CD14-positive monocyte (primary cell): ENCODE data around the gene ZNF831. TPM values are rescaled to one million over a fixed set of nuclear protein-coding genes. Genes with fewer than 3 reads are reported as not detected.

Experiments
- DNase-seq, 3 donors: peaks; one replicate each; pipeline ENCODE4 v3.0.0-alpha.2; 2011 to 2022
- H2AFZ ChIP-seq: 2 replicates; pipeline ENCODE4 v1.6.0; 2012; ENCODE audit warnings: mild to moderate bottlenecking, low read depth, low read length, inconsistent platforms; ENCODE audit not compliant: insufficient read depth, poor library complexity, severe bottlenecking
- H3K27ac ChIP-seq, 2 donors: 1 replicate in 1 of 2; 2 replicates in 1 of 2; pipeline ENCODE4 v1.5.1; 2012 to 2013; ENCODE audit warnings: low read length in 2 of 2, control low read depth in 1 of 2, inconsistent platforms in 1 of 2, low read depth in 1 of 2, mild to moderate bottlenecking in 1 of 2
- H3K27me3 ChIP-seq, 2 donors: one replicate each; pipeline versions ENCODE4 v1.6.0 to v1.6.1; 2011 to 2013; ENCODE audit warnings: low read length in 2 of 2; ENCODE audit not compliant: control insufficient read depth in 2 of 2, insufficient read depth in 2 of 2
- H3K36me3 ChIP-seq, 2 donors: replicated peaks in 1 of 2; 1 replicate in 1 of 2; 2 replicates in 1 of 2; pipeline versions ENCODE4 v1.5.1 to v1.6.1; 2012 to 2013; ENCODE audit warnings: low read length in 2 of 2, control low read depth in 1 of 2, inconsistent platforms in 1 of 2, mild to moderate bottlenecking in 1 of 2; ENCODE audit not compliant: insufficient read depth in 2 of 2, control insufficient read depth in 1 of 2
- H3K4me1 ChIP-seq, 2 donors: 1 replicate in 1 of 2; 2 replicates in 1 of 2; pipeline versions ENCODE4 v1.5.1 to v1.6.1; 2012 to 2013; ENCODE audit warnings: low read length in 2 of 2, control low read depth in 1 of 2, inconsistent platforms in 1 of 2, mild to moderate bottlenecking in 1 of 2, moderate library complexity in 1 of 2; ENCODE audit not compliant: insufficient read depth in 2 of 2, control insufficient read depth in 1 of 2
- H3K4me2 ChIP-seq: replicated peaks from 2 replicates; pipeline ENCODE3; 2012; ENCODE audit warnings: low read length, moderate library complexity, mild to moderate bottlenecking; ENCODE audit not compliant: poor library complexity, severe bottlenecking; ENCODE audit errors: extremely low read depth
- H3K4me3 ChIP-seq, 3 experiments: fragments of 200-600 bp in 1 of 3; sonication (generic) in 1 of 3; replicated peaks in 1 of 3; 1 replicate in 2 of 3; 2 replicates in 1 of 3; pipeline ENCODE4 v1.5.1; 2011 to 2013; ENCODE audit warnings: low read length in 3 of 3, mild to moderate bottlenecking in 3 of 3, control low read depth in 2 of 3, low read depth in 2 of 3, inconsistent platforms in 1 of 3, moderate library complexity in 1 of 3
- H3K79me2 ChIP-seq: 2 replicates; pipeline ENCODE4 v1.6.0; 2012; ENCODE audit warnings: mild to moderate bottlenecking, control low read depth, inconsistent platforms, low read length, moderate library complexity; ENCODE audit not compliant: insufficient read depth
- H3K9ac ChIP-seq: 2 replicates; pipeline ENCODE4 v1.6.0; 2017; ENCODE audit warnings: low read length, mild to moderate bottlenecking; ENCODE audit not compliant: insufficient read depth, poor library complexity, severe bottlenecking
- H3K9me3 ChIP-seq, 2 donors: replicated peaks in 1 of 2; 1 replicate in 1 of 2; 2 replicates in 1 of 2; pipeline versions ENCODE4 v1.5.1 to v1.6.1; 2012 to 2013; ENCODE audit warnings: low read length in 2 of 2, control low read depth in 1 of 2; ENCODE audit not compliant: control insufficient read depth in 1 of 2, insufficient read depth in 1 of 2
- H4K20me1 ChIP-seq: 2 replicates; pipeline ENCODE4 v1.6.0; 2012; ENCODE audit warnings: mild to moderate bottlenecking, low read length, control low read depth, moderate library complexity; ENCODE audit not compliant: insufficient read depth
- H3K27ac Mint-ChIP-seq, 7 donors: one replicate each; pipeline ENCODE4 v1.8.0; 2020; ENCODE audit warnings: mild to moderate bottlenecking in 7 of 7, mixed read lengths in 7 of 7, moderate library complexity in 6 of 7, inconsistent platforms in 2 of 7
- H3K27me3 Mint-ChIP-seq, 3 donors: one replicate each; pipeline ENCODE4 v1.8.0; 2021 to 2022; ENCODE audit warnings: low read depth in 3 of 3, mild to moderate bottlenecking in 3 of 3, mixed read lengths in 3 of 3, moderate library complexity in 3 of 3, inconsistent platforms in 1 of 3
- H3K36me3 Mint-ChIP-seq, 2 donors: one replicate each; pipeline ENCODE4 v1.8.0; 2020; ENCODE audit warnings: mixed read lengths in 2 of 2, inconsistent platforms in 1 of 2, mild to moderate bottlenecking in 1 of 2
- H3K4me1 Mint-ChIP-seq: one replicate; pipeline ENCODE4 v1.8.0; 2020; ENCODE audit warnings: mild to moderate bottlenecking, mixed read lengths
- H3K4me3 Mint-ChIP-seq, 2 donors: one replicate each; pipeline ENCODE4 v1.8.0; 2020; ENCODE audit warnings: mild to moderate bottlenecking in 2 of 2, mixed read lengths in 2 of 2, moderate library complexity in 1 of 2
- H3K9me3 Mint-ChIP-seq, 7 donors: one replicate each; pipeline ENCODE4 v1.8.0; 2020 to 2022; ENCODE audit warnings: mixed read lengths in 7 of 7, mild to moderate bottlenecking in 6 of 7, moderate library complexity in 6 of 7, inconsistent platforms in 2 of 7
- CTCF ChIP-seq: fragments of 200-600 bp; IDR thresholded peaks from one replicate; pipeline ENCODE4 v1.8.0; 2022; ENCODE audit warnings: antibody characterized with exemption, mild to moderate bottlenecking
- WGBS: methylation state at CpG from one replicate; pipeline ENCODE4 v1.1.5; 2013; ENCODE audit warnings: missing lambda C conversion rate; ENCODE audit not compliant: insufficient coverage; 5-methylcytosine and 5-hydroxymethylcytosine counted together
- intact Hi-C, 2 donors: fragments of 100-400 bp; cut with micrococcal nuclease; formaldehyde crosslinking; loops; one replicate each; pipeline versions ENCODE4 v1.15.0 to v1.15.1; 2023
- polyA plus RNA-seq, 3 donors: library from polyadenylated mRNA; depleted of rRNA in 1 of 3; unstranded in 2 of 3; stranded (reverse) in 1 of 3; fragments of 300-500 nt in 2 of 3; fragments of >200 nt in 1 of 3; fragmentation: Illumina TruSeq in 2 of 3; gene quantifications; 1 replicate in 2 of 3; 2 replicates in 1 of 3; pipeline ENCODE4 v1.2.3, GENCODE V29; 2012 to 2021

ZNF831 gene
- polyA plus RNA-seq, 3 donors: 0.03 to 0.09 TPM; not detected in 1

GRCh38 chr20:59173938-59174491, 10.4 kb downstream of the ZNF831 start:
- Mint-ChIP-seq H3K9me3 (peaks cover 0 to 3% (median 0%) of the 10 kb centered on the region in 7 donors), H3K4me3 (no peak overlapping the region), H3K4me1 (no peaks in the 10 kb centered on the region), H3K36me3 (no peaks in the 10 kb centered on the region), H3K27me3 (peaks cover 1 to 7% (median 6%) of the 10 kb centered on the region in 3 donors), H3K27ac (no peak overlapping the region)
- no peak for DNase-seq
- no peak overlapping the region for H3K27ac ChIP-seq
- no peak for TF ChIP-seq CTCF
- no peak overlapping the region for H3K4me2 ChIP-seq
- H3K9ac ChIP-seq: no peak overlapping the region
- no peaks in the 10 kb centered on the region for H3K4me1 ChIP-seq
- intact Hi-C loops: no loop called here
- no peak overlapping the region for H2AFZ ChIP-seq
- H3K36me3 ChIP-seq: no peaks in the 10 kb centered on the region
- no peaks in the 10 kb centered on the region for H3K79me2 ChIP-seq
- H4K20me1 ChIP-seq: no peaks in the 10 kb centered on the region
- no peak overlapping the region for H3K4me3 ChIP-seq
- 73% methylated on average over 4 of the region's 7 CpGs for WGBS
- no peaks in the 10 kb centered on the region for H3K9me3 ChIP-seq
- peaks cover 0 to under 1% of the 10 kb centered on the region in 2 donors for H3K27me3 ChIP-seq

- intact Hi-C loops: no loop called here
- no CpG with 5 or more reads among the region's 1 CpG for WGBS
- Mint-ChIP-seq H3K36me3 (no peaks in the 10 kb centered on the region), H3K9me3 (peaks cover 0 to 3% (median 0%) of the 10 kb centered on the region in 7 donors), H3K4me3 (no peak overlapping the region), H3K27ac (no peak overlapping the region), H3K4me1 (no peaks in the 10 kb centered on the region), H3K27me3 (peaks cover 1 to 7% (median 3%) of the 10 kb centered on the region in 3 donors)
- Histone ChIP-seq H3K27ac (no peak overlapping the region), H3K9ac (no peak overlapping the region), H3K4me2 (no peak overlapping the region), H3K9me3 (no peaks in the 10 kb centered on the region), H3K27me3 (no peaks in the 10 kb centered on the region), H4K20me1 (no peaks in the 10 kb centered on the region), H3K36me3 (no peaks in the 10 kb centered on the region), H3K4me1 (no peaks in the 10 kb centered on the region), H3K79me2 (no peaks in the 10 kb centered on the region), H3K4me3 (no peak overlapping the region), H2AFZ (no peak overlapping the region)
- no peak for DNase-seq
- no peak for TF ChIP-seq CTCF
Observed at GRCh38 chr20:59175002-59175401, 11.4 kb downstream of the ZNF831 start.
